HG02610 (cell line): ENCODE data around the gene CDA.

Experiments
- ATAC-seq: cut with Tn5 transposase; IDR thresholded peaks from one replicate; pipeline ENCODE4 v1.9.1; 2021; ENCODE audit warnings: mild to moderate bottlenecking, moderate library complexity; ENCODE audit not compliant: unreplicated experiment

Gene CDA

GRCh38 chr1:20615946-20616846 is 27.3 kb downstream of the CDA start:
- no peak for ATAC-seq

GRCh38 chr1:20616847-20617487 is 28.1 kb downstream of the CDA start:
- no peak for ATAC-seq

DNA sequence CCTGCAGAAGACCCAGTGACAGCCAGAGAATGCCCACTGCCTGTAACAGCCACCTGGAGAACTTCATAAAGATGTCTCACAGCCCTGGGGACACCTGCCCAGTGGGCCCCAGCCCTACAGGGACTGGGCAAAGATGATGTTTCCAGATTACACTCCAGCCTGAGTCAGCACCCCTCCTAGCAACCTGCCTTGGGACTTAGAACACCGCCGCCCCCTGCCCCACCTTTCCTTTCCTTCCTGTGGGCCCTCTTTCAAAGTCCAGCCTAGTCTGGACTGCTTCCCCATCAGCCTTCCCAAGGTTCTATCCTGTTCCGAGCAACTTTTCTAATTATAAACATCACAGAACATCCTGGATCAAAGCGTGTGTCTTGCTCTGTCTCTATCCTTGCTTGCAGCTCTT is 29.7 kb downstream of the CDA start:
- ATAC-seq: no peak

DNA sequence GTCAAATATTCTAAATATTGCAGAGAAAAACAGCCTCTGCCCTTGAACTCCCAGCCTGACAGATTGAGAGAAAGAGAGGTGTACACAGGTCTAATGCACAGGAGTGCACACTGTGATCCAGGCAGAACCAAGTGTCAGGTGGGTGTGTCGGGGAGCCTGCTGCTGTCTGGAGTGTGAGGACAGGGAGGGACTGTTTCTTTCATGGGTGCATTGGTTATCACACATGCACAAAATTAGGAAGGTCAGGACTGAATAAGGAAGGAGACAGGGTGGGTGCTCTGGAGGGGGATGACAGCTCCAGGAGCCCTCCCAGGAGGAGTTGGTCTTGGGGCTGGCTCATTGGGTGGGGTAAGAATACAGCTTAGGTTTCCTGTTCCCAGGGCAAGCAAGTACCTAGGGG is 31.1 kb downstream of the CDA start:
- ATAC-seq: no peak

DNA sequence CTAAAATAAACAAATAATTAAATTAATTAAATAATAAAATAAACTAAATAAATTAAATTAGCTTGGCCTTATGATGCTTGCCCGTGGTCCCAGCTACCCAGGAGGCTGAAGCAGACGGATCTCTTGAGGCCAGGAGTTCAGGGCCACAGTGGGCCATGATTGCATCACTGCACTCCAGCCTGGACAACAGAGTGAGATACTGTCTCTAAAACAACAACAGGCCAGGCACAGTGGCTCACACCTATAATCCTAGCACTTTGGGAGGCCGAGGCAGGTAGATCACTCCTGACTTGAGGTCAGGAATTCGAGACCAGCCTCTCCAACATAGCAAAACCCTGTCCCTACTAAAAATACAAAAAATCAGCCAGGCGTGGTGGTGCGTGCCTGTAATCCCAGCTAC is 32.1 kb downstream of the CDA start:
- ATAC-seq: no peak

DNA sequence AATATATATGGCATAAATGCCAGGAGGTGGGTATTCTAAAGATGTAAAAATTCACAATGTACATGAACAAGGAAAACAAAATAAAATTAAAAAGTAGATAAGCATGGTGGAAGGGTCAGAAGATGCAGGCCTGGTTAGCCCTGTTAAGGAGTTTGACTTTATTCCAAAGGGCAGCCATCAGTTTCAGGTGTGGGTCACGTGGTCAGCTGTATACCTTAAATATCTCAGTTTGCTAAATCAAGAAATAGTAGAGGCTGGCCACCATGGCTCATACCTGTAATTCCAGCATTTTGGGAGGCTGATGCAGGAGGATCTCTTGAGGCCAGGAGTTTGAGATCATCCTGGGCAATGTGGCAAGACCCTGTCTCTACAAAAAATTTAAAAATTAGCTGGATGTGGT is 35.8 kb downstream of the CDA start:
- no peak for ATAC-seq

GRCh38 chr1:20625176-20626097 is 36.5 kb downstream of the CDA start:
- ATAC-seq: no peak

DNA sequence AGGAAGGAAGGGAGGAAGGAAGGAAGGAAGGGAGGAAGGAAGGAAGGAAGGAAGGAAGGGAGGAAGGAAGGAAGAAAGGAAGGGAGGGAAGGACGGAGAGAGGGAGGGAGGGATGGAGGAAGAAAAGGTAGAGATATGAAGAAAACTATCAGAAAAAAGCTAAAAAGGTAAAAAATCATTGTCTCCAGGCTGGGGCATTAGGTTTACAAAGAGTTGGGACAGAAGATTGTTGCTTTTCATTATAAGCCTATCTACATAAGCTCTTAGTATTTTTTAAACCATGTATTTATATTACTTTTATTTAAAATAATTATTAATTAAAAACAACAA is 37.2 kb downstream of the CDA start:
- no peak for ATAC-seq

GRCh38 chr1:20626524-20626923 is 37.6 kb downstream of the CDA start:
- ATAC-seq: no peak

DNA sequence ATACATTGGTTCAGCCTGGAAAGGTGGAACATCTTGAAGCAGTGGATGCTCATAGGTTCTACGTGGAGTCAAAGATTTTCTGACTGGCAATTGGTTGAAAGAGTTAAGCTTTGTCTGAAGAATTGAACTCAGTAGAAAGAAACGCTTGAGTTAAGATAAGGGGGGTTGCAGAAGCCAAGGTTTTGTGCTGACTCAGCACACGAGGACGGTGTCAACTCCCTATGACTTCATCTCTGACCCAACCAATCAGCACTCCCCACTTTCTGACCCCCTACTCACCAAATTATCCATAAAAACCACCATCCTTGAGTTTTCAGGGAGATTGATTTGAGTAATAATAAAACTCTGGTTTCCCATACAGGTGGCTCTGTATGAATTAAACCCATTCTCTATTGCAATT is 41.8 kb downstream of the CDA start:
- no peak for ATAC-seq

- ATAC-seq: no peak
Observed at GRCh38 chr1:20632386-20632785, 43.5 kb downstream of the CDA start.

DNA sequence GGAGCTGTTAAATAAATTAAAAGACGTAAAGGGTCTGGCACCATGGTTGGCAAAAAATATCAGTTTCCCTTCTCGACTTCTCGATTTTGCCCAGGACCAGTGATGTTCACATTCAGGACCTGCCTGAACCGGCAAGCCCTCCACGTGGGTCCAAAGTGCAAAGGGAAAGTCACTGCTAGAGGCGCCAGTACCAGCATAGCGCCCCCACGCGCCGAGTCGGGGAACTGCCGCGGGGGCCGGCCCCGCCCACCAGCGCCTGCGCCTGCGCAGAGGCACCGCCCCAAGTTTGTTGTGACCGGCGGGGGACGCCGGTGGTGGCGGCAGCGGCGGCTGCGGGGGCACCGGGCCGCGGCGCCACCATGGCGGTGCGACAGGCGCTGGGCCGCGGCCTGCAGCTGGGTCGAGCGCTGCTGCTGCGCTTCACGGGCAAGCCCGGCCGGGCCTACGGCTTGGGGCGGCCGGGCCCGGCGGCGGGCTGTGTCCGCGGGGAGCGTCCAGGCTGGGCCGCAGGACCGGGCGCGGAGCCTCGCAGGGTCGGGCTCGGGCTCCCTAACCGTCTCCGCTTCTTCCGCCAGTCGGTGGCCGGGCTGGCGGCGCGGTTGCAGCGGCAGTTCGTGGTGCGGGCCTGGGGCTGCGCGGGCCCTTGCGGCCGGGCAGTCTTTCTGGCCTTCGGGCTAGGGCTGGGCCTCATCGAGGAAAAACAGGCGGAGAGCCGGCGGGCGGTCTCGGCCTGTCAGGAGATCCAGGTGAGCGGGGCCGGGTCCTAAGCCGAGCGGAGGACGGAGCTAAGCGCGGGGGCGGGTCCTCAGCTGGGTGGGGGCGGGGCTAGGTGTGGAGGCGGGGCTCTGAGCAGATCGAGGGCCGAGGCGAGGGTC is 44.5 kb downstream of the CDA start, which contains the start of gene PINK1:
Gene PINK1, plus strand, starts transcription at position 269 of the 875 bp plus-strand sequence. Its CDS starts 91 bp downstream, at position 360.
- ATAC-seq: no peak

DNA sequence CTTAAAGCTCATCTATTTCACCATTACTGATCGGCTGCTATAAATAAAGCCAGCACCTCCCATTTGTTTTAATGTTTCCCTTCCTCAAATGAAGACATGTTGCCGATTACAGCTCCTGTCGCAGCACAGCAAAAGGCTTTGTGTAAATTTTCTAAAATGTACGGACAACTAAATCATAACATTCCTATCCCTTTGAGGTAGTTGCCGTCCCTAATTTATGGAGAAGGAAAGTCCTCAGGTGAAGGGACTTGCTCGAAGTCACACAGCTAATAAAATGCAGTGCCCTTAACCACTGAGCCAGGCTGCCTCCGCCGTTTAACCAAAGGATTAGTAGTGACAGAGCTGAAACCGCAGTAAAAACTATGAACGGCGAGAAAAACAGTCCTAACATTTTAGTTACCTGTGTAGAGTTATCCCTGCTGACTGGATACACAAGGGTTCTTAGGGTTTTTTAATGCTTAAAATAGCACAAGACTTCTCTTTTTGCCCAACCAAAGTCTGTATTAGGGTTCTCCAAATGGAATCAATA is 45.2 kb downstream of the CDA start:
- ATAC-seq: no peak

DNA sequence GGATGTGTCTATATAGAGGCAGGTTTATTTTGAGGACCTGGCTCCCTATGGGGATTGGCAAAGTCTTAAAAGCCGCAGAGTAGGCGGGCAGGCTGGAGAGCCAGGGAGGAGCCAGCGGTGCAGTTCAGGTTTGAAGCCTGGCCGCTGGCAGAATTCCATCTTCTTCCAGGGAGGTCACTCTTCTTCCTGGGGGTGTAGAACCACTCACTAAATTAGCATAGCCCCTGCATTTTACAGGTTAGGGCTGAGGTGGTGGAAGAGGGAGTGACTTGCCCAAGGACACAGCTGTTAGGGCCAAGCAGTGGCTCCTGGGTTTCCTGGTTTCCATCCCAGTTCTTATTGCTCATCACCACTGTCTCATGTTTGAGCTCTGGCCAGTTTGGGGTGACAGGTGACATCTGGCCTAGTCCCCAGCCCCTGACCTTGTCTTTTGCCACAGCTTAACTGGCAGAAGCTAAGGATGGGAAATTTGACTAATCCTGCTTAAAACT is 45.7 kb downstream of the CDA start:
- no peak for ATAC-seq

DNA sequence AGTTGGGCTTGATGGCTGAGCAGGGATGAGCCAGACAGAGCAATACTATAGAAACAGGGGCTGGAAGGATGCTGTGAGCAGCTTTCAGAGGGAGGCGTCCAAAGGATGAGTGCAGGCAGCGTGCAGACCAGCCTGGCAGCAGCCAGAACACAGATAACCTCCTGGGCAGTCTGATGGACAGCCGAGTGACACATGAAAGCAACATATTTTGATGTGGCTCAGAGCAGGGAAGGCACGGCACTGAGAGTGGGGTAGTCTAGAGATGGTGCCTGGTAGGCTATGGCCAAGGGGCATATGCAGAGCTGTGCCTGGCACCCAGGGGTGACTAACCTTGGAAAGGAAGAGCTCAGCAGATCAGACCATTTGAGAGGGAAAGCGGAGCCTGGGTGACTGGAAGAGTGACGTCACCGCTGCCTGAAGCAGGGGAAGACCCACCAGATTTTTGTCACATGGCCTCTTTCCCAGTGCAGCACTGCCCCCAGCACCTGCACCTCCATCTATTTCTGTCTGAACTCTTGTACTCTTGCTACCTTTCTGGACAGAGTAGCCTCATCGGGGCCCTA is 48.0 kb downstream of the CDA start:
- no peak for ATAC-seq

DNA sequence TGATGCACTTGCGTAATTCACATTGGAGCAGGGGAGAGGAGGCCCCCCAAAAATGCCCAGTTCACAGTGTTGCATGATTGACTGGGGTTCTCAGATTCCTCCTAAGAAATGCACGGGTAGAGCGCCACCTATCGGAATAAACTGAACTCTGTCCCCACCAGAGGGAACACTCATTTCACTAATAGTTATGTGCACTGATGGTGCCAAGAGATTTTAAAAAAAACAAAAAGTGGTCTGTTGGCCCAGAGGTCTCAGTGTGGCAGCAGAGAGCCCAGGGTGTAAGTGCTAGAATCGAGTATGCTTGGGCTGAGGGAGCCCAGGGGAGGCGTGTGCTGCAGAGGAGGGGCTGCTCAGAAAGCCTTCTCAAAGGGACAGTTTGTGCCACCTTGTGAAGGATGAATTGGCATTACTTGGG is 51.3 kb downstream of the CDA start:
- ATAC-seq: no peak

- ATAC-seq: no peak
Observed at GRCh38 chr1:20641975-20642374, 53.1 kb downstream of the CDA start.

GRCh38 chr1:20643080-20643479 is 54.2 kb downstream of the CDA start:
- ATAC-seq: no peak

DNA sequence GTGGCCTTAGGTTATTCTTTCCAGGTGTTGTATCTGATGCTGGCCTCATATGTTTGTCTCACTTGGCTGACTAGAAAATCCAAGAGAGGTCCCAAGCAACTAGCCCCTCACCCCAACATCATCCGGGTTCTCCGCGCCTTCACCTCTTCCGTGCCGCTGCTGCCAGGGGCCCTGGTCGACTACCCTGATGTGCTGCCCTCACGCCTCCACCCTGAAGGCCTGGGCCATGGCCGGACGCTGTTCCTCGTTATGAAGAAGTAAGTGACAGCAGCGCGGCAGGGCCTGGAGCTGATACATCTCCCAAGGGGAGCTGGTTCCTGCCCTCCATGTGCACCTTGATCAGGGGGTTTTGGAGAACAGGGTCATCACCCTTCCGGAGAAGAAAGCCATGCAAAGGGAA is 55.5 kb downstream of the CDA start:
- no peak for ATAC-seq

DNA sequence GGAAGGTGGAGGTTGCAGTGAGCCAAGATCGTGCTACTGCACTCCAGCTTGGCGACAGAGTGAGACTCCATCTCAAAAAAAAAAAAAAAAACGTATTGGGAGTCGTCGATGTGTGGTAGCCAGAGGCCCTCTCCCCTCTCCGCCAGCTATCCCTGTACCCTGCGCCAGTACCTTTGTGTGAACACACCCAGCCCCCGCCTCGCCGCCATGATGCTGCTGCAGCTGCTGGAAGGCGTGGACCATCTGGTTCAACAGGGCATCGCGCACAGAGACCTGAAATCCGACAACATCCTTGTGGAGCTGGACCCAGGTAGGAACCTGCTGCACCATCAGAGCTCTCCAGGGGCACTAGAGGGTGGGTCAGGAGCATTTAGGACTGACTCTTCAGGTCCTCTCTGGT is 56.5 kb downstream of the CDA start:
- no peak for ATAC-seq
